Neural crest cell (in vitro differentiated cells): Measurements from ENCODE around the gene C2orf92. TPM values are rescaled to one million over a fixed set of nuclear protein-coding genes. Genes with fewer than 3 reads are reported as not detected.
"Not testable (repeated sequence)": the region's sequence is repeated elsewhere in the genome, so short reads cannot be mapped to it uniquely, and the experiment has no call there.

Experiments used
- DNase-seq: peaks from one replicate; pipeline ENCODE4 v3.0.0; 2021; ENCODE audit warnings: low read depth, mixed read lengths, low spot score
- H3K27ac Mint-ChIP-seq: one replicate; pipeline ENCODE4 v1.8.0; 2021; ENCODE audit warnings: mild to moderate bottlenecking, mixed read lengths; ENCODE audit not compliant: unreplicated experiment
- H3K27me3 Mint-ChIP-seq: 2 replicates; pipeline ENCODE4 v1.8.0; 2021; ENCODE audit warnings: low read depth, mild to moderate bottlenecking, mixed read lengths
- H3K36me3 Mint-ChIP-seq: 2 replicates; pipeline ENCODE4 v1.8.0; 2021; ENCODE audit warnings: low read depth, mild to moderate bottlenecking, mixed read lengths
- H3K4me1 Mint-ChIP-seq: 2 replicates; pipeline ENCODE4 v1.8.0; 2021; ENCODE audit warnings: mixed read lengths
- H3K4me3 Mint-ChIP-seq: one replicate; pipeline ENCODE4 v1.8.0; 2021; ENCODE audit warnings: mild to moderate bottlenecking, mixed read lengths
- H3K9me3 Mint-ChIP-seq: 2 replicates; pipeline ENCODE4 v1.8.0; 2021; ENCODE audit warnings: mixed read lengths
- long read RNA-seq: library from polyadenylated mRNA; unstranded; transcript quantifications from one replicate; pipeline ENCODE4 v2.0.0, GENCODE V29; 2020
- total RNA-seq: library from RNA; stranded (reverse); gene quantifications from 2 replicates; pipeline ENCODE4 v1.2.1, GENCODE V29; 2021
- TF ChIP-seq, protein P1 (sequence below): fragments of 200-600 bp; sonication (generic); conservative IDR thresholded peaks from 2 replicates; pipeline ENCODE4 v1.5.0; 2021; ENCODE audit warnings: antibody characterized with exemption, mild to moderate bottlenecking

The C2orf92 gene
- 10.3 and 12.5 TPM in 2 replicates for total RNA-seq
- long read RNA-seq, partial matches to known transcripts: 0 of 1 reads
- long read RNA-seq, other reads (novel, unspliced or antisense): 1 of 1 reads

DNA sequence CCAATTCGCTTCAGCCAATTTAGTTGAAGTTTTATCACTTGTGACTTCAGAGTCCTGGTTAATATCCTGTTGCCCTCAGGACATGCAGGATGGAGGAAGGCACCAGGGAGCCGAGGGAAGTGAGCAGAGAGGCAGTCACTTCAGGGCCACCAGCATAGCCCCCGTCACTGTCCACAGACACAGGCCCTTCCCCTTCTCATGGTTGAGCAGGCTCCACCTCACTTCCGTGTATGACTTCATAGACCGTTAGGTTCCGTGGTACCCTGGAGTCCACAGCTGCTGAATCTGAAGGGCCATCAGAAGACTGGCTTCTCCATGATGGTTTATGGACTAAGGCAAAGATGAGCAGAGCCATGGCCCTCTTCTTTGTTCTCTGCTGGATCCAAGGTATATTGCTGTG, at the start of gene C2orf92:
TSS of gene C2orf92 (plus strand) at position 266 of the 400 bp plus-strand sequence. CDS start at position 342, 76 bp downstream.
- Mint-ChIP-seq H3K4me3 (no peak within 1 kb of the TSS), H3K27me3 (no peaks in the 10 kb centered on the region), H3K27ac (no peak within 1 kb of the TSS), H3K4me1 (peaks cover 8% of the 10 kb centered on the region), H3K36me3 (no peaks in the 10 kb centered on the region), H3K9me3 (no peaks in the 10 kb centered on the region)
- TF ChIP-seq, protein P1, sequence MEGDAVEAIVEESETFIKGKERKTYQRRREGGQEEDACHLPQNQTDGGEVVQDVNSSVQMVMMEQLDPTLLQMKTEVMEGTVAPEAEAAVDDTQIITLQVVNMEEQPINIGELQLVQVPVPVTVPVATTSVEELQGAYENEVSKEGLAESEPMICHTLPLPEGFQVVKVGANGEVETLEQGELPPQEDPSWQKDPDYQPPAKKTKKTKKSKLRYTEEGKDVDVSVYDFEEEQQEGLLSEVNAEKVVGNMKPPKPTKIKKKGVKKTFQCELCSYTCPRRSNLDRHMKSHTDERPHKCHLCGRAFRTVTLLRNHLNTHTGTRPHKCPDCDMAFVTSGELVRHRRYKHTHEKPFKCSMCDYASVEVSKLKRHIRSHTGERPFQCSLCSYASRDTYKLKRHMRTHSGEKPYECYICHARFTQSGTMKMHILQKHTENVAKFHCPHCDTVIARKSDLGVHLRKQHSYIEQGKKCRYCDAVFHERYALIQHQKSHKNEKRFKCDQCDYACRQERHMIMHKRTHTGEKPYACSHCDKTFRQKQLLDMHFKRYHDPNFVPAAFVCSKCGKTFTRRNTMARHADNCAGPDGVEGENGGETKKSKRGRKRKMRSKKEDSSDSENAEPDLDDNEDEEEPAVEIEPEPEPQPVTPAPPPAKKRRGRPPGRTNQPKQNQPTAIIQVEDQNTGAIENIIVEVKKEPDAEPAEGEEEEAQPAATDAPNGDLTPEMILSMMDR: no peak
- DNase-seq: no peak

DNA sequence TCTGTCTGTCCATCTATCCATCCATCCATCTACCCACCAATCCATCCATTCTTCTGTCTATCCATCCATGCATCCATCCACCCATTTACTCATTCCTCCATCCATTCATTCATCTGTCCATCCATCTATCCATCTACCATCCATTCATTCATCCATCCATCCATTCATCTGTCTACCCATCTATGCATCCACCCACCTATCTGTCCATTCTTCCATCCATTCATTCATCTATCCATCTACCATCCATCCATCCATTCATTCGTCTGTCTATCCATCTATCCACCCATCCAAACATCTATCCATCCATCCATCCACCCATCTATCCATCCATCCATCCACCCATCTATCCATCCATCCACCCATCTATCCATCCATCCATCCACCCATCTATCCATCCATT, 49.0 kb upstream of the C2orf92 start:
- H3K27ac Mint-ChIP-seq, H3K36me3 Mint-ChIP-seq, DNase-seq, H3K27me3 Mint-ChIP-seq, H3K4me3 Mint-ChIP-seq, H3K9me3 Mint-ChIP-seq: not testable (repeated sequence)
- peaks cover 11% of the 10 kb centered on the region for H3K4me1 Mint-ChIP-seq

DNA sequence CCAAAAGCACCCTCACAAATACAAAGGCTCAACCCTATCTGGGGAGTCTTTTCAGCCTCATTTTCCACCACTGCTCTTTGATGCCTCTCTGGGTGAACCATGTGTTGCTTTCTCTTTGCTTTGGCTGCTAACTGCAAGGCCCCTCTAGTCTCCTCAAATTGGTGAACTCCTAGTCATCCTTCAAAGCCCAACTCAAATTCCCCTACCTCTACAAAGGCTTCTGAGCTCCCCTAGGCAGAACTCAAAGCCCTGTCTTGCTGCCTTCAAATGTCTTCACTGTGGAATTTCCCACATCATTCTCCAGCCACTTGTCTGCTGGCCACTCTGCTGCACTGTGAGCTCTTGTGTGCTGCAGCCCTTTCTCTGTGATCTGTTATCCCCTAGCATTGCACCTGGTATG, 46.5 kb upstream of the C2orf92 start:
- H3K9me3 Mint-ChIP-seq, H3K27ac Mint-ChIP-seq, H3K36me3 Mint-ChIP-seq, H3K4me3 Mint-ChIP-seq, DNase-seq, H3K27me3 Mint-ChIP-seq: not testable (repeated sequence)
- peaks cover 11% of the 10 kb centered on the region for H3K4me1 Mint-ChIP-seq

DNA sequence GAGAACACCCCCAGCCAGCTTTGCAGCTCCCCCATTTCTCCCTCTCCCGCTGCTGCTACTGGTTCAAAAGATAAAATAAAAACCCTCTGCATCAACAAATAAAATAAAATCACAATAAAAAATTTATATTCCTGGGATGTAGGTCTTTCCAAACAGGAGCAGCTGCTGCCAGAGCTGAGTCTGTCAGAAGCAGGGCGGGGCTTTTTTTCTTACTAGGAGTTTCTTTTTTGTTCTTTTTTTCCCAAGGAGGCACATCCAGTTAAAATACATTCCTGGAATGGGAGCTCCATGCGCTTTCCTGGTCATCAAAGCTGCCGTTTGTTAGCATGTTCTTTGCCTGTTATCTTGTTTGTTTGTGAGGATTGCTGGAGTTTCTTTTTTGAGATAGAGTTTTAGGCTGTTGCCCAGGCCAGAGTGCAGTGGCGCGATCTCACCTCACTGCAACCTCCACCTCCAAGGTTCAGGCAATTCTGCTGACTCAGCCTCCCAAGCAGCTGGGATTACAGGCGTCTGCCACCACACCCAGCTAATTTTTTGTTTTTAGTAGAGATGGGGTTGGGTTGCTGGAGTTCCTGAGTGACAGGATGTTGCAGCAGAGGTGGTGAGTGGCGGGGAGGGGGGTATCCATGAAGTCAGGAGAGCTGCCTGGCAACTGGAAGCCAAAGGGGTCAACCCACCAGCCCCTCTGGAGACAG, 44.0 kb upstream of the C2orf92 start:
- not testable (repeated sequence) for H3K4me1 Mint-ChIP-seq, H3K9me3 Mint-ChIP-seq, H3K27me3 Mint-ChIP-seq, DNase-seq, H3K36me3 Mint-ChIP-seq, H3K4me3 Mint-ChIP-seq, H3K27ac Mint-ChIP-seq

DNA sequence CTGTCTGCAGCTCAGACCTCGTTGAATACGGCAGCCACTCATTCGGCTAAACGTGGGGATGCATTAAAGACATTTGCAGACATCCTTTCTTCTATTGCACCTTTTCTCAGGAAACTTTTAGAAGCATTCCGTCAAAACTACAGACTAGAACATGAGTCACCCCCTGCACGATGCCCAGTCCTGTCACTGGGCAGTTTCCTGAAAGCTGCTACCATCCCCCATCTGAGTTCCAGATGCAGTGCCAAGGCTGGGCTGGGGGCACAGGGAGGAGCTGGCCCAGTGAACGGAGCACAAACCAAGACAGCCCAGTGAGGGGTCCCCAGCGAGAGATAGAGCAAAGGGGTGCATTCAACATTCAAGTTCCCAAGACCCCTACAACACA, 43.5 kb upstream of the C2orf92 start:
- H3K27ac Mint-ChIP-seq, H3K9me3 Mint-ChIP-seq, H3K4me1 Mint-ChIP-seq, H3K4me3 Mint-ChIP-seq, H3K27me3 Mint-ChIP-seq, H3K36me3 Mint-ChIP-seq, DNase-seq: not testable (repeated sequence)

DNA sequence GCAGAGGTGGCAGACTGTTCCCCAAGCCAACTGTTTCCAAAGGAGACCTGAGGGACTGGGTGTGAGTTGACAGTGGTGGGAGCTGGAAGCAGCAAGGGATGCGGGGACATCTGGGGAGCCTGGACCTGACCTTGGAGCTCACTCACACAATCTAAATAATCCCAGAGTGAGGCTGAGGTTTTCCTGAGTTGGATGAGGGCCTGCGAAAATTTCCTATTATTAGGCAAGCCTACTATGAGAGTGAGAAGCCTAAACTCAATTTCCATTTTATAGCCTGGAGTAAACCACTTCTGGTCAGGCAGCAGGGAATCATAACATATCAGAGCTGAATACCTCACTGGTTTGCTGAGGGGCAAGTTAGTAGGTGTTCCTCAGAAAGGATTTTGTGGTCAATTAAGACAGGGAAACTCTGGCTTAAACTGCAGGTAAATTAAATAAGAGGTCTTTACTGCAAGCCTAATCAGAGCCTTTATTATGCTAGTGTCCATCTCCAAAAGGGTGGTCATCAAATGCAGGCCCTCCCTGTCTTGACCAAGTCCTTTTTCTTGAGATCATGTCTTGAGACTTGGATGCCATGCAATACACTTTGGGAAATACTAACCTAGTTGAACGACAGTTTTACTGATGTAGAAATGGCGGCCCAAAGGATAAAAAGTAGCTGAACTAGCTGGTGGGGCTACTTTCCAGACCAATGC, 25.3 kb upstream of the C2orf92 start:
- Mint-ChIP-seq H3K9me3 (no peaks in the 10 kb centered on the region), H3K4me3 (peak overlapping the region; percentile 66), H3K27me3 (peaks cover 6% of the 10 kb centered on the region), H3K36me3 (no peaks in the 10 kb centered on the region), H3K4me1 (peaks cover 18% of the 10 kb centered on the region), H3K27ac (no peak overlapping the region)
- TF ChIP-seq, protein P1: no peak
- DNase-seq: no peak

DNA sequence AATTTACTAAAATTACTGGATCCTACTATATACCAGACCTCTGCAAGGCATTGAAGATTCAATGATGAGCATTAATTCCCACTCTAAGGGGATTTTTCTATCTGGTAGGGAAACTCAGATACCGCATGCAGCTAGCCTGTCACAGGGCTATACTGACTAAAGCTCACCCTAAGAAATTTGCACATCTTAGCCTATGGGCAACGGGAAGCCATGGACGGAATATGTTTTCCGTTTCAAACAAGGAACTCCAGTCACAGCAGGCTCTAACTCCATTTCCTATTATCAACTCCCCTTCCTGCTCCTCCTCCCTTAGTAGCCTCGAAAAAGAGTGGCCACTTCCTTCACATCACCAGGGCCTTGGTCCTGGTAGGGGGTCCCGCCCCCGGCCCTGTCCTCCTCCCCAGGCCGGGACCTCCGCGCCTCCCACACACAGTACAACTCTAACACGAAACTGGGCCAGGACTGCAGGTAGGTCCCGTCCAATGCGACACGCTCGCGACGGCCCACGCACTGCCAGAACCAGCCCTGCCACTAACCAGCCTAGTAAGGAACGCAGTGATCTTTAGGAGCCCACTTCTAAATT, 24.3 kb upstream of the C2orf92 start:
- H3K4me3 Mint-ChIP-seq: peak overlapping the region; percentile 94
- H3K36me3 Mint-ChIP-seq: peaks cover 4% of the 10 kb centered on the region
- DNase-seq: peak; percentile 18
- TF ChIP-seq, protein P1: no peak
- H3K27me3 Mint-ChIP-seq: no peaks in the 10 kb centered on the region
- no peaks in the 10 kb centered on the region for H3K9me3 Mint-ChIP-seq
- peak overlapping the region; percentile 99 for H3K27ac Mint-ChIP-seq
- H3K4me1 Mint-ChIP-seq: peaks cover 18% of the 10 kb centered on the region
